ENCODE measurements around the gene GPR101. TPM values are rescaled to one million over a fixed set of nuclear protein-coding genes. Genes with fewer than 3 reads are reported as not detected.
"Not testable (repeated sequence)": the region's sequence is repeated elsewhere in the genome, so short reads cannot be mapped to it uniquely, and the experiment has no call there.

Gene GPR101
- total RNA-seq, 1 donor from 2014 or later = not detected

DNA sequence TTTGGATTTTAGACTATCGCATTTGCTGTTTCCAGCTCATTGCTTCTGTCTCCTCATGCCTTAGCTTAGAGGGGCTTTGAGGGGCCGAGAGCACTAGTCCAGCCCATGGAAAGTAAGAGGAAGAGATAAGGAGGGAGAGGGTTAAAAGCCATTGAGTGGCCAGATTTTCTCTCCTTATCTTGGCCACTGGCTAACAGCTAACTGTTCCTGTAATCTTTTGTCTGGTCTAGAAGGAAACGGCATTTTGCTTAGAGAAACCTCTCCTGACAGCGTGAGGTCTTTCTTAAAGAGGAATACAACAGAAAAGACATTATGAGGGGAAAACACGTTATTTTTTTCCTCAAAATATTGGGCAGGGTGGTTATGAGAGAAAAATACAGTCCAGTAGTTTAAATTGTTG lies 7.9 kb downstream of the GPR101 start:
- TF ChIP-seq, protein P1, sequence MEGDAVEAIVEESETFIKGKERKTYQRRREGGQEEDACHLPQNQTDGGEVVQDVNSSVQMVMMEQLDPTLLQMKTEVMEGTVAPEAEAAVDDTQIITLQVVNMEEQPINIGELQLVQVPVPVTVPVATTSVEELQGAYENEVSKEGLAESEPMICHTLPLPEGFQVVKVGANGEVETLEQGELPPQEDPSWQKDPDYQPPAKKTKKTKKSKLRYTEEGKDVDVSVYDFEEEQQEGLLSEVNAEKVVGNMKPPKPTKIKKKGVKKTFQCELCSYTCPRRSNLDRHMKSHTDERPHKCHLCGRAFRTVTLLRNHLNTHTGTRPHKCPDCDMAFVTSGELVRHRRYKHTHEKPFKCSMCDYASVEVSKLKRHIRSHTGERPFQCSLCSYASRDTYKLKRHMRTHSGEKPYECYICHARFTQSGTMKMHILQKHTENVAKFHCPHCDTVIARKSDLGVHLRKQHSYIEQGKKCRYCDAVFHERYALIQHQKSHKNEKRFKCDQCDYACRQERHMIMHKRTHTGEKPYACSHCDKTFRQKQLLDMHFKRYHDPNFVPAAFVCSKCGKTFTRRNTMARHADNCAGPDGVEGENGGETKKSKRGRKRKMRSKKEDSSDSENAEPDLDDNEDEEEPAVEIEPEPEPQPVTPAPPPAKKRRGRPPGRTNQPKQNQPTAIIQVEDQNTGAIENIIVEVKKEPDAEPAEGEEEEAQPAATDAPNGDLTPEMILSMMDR (IDR thresholded peaks at IDR 0.05) = no peak
- no peaks in the 10 kb centered on the region for H3K4me1 Mint-ChIP-seq (ENCODE audit: low read depth)
- no peak overlapping the region for H3K27ac Mint-ChIP-seq (ENCODE audit: unreplicated experiment)
- no peak overlapping the region for H3K4me3 Mint-ChIP-seq (ENCODE audit: unreplicated experiment)
- DNase-seq (ENCODE audit: low spot score) = no peak
- peaks cover 3% of the 10 kb centered on the region for H3K36me3 Mint-ChIP-seq (ENCODE audit: low read depth)
- H3K27me3 Mint-ChIP-seq (ENCODE audit: low read depth) = peaks cover 23% of the 10 kb centered on the region
- peaks cover 14% of the 10 kb centered on the region for H3K9me3 Mint-ChIP-seq (ENCODE audit: low read depth)

- DNase-seq (ENCODE audit: low spot score); H3K4me3 Mint-ChIP-seq (ENCODE audit: unreplicated experiment); H3K4me1 Mint-ChIP-seq (ENCODE audit: low read depth); H3K27me3 Mint-ChIP-seq (ENCODE audit: low read depth); H3K27ac Mint-ChIP-seq (ENCODE audit: unreplicated experiment); H3K36me3 Mint-ChIP-seq (ENCODE audit: low read depth): not testable (repeated sequence)
- H3K9me3 Mint-ChIP-seq (ENCODE audit: low read depth) = peaks cover 15% of the 10 kb centered on the region
Observed at GRCh38 chrX:137000236-137000635, 33.6 kb downstream of the GPR101 start.

DNA sequence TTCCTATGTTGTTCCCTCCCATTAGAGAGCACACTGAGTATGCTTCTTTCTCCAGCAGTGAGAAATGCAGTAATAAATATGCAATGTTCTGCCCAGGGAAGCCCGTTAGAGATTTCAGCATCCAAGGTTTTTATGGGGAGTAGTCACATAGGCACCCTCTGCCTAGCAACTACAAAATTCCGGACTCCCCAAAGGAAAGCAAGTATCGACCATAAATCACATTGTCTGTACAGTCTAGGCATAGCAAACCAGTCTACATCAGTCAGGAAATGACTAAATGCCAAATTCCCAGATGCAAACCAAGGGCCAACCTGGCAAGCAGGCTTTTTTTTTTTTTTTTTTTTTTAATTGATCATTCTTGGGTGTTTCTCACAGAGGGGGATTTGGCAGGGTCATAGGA lies 34.8 kb downstream of the GPR101 start:
- Mint-ChIP-seq H3K27ac (ENCODE audit: unreplicated experiment) (no peak overlapping the region), H3K27me3 (ENCODE audit: low read depth) (no peaks in the 10 kb centered on the region), H3K9me3 (ENCODE audit: low read depth) (peaks cover 6% of the 10 kb centered on the region), H3K4me3 (ENCODE audit: unreplicated experiment) (no peak overlapping the region), H3K36me3 (ENCODE audit: low read depth) (no peaks in the 10 kb centered on the region), H3K4me1 (ENCODE audit: low read depth) (no peaks in the 10 kb centered on the region)
- no peak for DNase-seq (ENCODE audit: low spot score)
- TF ChIP-seq, protein P1 (IDR thresholded peaks at IDR 0.05) = no peak

Other genes starting within 250 kb of the GPR101 start
- 111 to 145 TPM (median 122 TPM) in 3 replicates for gene RBMX, start 153.3 kb downstream of the GPR101 start, total RNA-seq

Measured in chondrocyte (in vitro differentiated cells).